ENCODE data around the gene HIRA.

GRCh38 chr22:19424186-19424500 is 7.4 kb downstream of the HIRA start:
- TF ChIP-seq CTCF (IDR thresholded peaks at IDR 0.05) (no peak), POLR2A (IDR thresholded peaks at IDR 0.05) (no peak), POLR2AphosphoS5 (IDR thresholded peaks at IDR 0.05) (no peak)
